ENCODE measurements around the gene GPN1. TPM values are rescaled to one million over a fixed set of nuclear protein-coding genes. Genes with fewer than 3 reads are reported as not detected.
"Not testable (repeated sequence)": the region's sequence is repeated elsewhere in the genome, so short reads cannot be mapped to it uniquely, and the experiment has no call there.

GPN1 gene
- total RNA-seq, 1 experiment from 2014 or later: 39.5 TPM

DNA sequence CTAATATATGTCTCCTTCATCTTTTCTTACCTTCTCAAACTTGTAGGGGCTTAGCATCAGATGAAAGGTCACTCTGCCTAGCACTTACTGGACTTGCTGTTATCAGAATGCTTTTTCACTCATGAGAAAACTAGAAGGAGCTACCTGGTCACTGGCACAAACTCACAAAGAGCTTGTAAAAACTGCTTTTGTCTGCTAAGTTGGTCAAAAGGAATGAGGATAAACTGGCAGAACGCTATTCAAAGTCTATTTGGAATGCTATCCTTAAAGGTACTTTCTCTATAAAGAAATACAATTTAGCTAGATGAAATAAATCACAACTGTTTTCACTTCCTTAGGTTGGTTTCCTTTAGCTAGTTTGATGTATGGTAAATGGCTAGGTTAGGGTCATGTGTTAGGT lies 2.5 kb upstream of the GPN1 start:
- not testable (repeated sequence) for DNase-seq (ENCODE audit: extremely low read depth, low read depth)

GRCh38 chr2:27626921-27627320 lies 1.9 kb upstream of the GPN1 start:
- DNase-seq (ENCODE audit: extremely low read depth, low read depth): not testable (repeated sequence)

DNA sequence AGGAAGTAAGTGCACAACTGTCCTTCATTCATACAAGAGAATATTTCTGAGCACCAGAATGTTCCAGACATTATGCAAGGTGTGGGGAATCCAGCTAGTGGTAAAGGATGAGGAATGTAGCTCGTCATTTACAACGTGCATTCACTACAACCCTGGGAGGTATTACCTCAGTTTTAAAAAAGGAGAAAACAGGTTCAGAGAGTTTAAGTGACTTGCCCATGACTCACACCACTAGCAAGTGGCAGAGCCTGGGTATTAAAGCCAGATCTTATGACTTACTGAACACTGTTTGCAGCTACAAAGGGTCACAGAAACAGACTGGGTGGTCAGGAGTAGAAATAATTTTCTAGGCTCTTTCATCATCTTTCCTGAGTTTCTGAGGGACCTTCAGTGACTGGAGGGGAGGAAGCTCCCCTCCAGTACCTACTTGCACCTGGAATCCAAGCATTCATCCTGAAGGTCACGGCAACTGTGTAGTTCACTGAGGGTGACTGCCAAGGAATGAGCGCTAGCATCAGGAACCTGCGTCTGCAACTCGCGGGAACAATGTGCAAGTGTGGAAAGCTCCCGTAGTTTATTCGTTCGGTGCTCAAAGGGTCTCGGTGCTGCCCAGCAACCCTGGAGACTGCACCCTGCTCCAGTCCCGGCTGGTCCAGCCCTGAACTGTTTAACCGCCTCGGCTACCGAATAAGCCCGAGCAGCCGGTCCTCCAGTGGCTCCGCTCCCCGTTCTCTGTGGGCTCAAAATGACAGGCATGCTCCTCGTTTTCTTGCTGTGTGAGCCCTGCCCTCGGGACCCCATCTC lies 685 bp upstream of the GPN1 start:
- DNase-seq (ENCODE audit: extremely low read depth, low read depth): no peak

DNA sequence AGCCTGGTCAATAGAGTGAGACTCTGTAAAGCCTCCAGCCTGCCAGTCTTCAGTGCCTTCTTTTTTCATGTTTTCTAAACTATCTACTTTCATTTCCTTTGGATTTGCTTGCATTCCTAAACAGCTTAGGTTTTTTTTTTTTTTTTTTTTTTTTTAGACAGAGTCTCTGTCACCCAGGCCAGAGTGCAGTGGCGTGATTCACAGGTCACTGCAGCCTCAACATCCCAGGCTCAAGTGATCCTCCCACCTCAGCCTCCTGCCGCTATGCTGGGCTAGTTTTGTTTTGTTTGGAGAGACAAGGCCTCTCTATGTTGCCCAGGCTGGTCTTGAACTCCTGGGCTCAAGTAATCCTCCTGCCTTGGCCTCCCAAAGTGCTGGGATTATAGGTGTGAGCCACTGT lies 1.4 kb downstream of the GPN1 start:
- not testable (repeated sequence) for DNase-seq (ENCODE audit: extremely low read depth, low read depth)

DNA sequence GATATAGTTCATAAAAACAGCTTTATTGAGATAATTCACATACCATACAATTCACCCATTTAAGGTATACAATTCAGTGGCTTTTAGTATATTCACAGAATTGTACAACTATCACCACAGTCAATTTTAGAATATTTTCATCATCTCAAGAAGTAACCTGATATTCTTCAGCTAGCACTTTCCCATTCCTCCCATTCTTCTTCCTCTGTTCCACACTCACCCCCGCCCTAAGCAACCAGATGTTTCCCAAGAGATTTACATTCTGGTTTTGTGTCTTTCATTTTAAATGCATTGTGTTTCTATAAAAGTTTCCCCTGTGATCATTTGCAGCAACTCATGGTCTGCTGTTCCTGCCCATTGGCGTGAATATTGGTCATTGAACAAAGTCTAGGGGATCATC lies 5.4 kb downstream of the GPN1 start:
- DNase-seq (ENCODE audit: extremely low read depth, low read depth): no peak

- no peak for DNase-seq (ENCODE audit: extremely low read depth, low read depth)
Measured at GRCh38 chr2:27636766-27637165, 7.9 kb downstream of the GPN1 start.

DNA sequence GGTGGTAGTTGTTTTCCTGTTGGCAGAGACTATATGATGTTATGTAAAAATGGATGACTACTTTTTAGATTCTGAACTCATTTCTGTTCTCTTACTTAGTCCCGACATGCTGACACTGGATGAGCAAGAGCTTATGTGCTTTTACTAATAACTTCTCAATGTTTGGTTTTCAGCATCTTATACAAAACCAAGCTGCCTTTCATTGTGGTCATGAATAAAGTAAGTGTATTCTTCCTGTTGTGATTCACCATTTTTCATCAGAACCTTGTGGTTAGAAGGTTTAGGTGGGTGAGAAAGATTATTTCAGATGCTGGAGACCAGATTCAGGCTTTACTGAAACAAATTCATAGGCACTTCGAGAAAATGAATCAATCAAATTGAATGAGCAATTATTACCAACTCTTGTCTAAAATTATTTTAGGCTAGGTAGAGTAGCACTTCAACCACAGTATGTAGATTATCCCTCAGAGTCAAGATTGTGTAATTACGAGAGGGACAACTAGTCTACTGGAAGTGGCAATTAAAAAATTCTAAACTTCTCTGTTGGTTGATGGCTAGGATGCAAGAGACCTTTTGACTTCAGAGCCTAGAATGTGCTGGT lies 9.3 kb downstream of the GPN1 start:
- no peak for DNase-seq (ENCODE audit: extremely low read depth, low read depth)

DNA sequence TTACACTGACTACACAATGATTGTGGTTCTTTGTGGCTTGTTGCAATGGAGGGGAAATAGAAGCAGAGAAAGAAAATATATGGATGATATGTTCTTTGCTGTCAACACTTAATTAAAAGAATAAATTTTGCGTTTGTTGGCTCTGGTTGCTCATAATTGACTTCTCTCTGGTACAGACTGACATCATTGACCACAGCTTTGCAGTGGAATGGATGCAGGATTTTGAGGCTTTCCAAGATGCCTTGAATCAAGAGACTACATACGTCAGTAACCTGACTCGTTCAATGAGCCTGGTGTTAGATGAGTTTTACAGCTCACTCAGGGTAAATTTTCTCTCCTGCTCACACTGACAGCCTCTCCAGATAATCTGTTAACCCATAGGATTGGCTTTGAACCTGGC lies 9.9 kb downstream of the GPN1 start:
- no peak for DNase-seq (ENCODE audit: extremely low read depth, low read depth)

GRCh38 chr2:27640722-27641245 lies 11.9 kb downstream of the GPN1 start:
- DNase-seq (ENCODE audit: extremely low read depth, low read depth): no peak

GRCh38 chr2:27645197-27645596 lies 16.3 kb downstream of the GPN1 start:
- DNase-seq (ENCODE audit: extremely low read depth, low read depth): no peak

- DNase-seq (ENCODE audit: extremely low read depth, low read depth): no peak
Measured at GRCh38 chr2:27647289-27647688, 18.4 kb downstream of the GPN1 start.

DNA sequence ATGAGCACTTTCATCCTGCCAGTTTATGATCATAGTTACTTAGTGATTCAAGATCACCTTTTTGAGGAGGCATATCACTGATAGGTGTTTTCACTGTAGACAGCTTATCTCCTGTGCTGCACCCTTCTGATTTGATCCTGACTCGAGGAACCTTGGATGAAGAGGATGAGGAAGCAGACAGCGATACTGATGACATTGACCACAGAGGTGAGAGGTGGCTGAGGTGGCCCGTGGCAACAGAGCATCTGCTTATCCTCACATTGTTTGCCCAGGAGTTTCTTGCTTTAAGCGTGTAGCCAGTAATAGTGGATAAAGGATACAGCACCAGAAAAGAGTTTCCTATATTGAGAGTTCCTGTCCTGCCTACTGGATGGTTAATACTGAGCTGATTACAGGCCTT lies 18.9 kb downstream of the GPN1 start:
- DNase-seq (ENCODE audit: extremely low read depth, low read depth): no peak

GRCh38 chr2:27651056-27651455 lies 22.2 kb downstream of the GPN1 start:
- no peak for DNase-seq (ENCODE audit: extremely low read depth, low read depth)

DNA sequence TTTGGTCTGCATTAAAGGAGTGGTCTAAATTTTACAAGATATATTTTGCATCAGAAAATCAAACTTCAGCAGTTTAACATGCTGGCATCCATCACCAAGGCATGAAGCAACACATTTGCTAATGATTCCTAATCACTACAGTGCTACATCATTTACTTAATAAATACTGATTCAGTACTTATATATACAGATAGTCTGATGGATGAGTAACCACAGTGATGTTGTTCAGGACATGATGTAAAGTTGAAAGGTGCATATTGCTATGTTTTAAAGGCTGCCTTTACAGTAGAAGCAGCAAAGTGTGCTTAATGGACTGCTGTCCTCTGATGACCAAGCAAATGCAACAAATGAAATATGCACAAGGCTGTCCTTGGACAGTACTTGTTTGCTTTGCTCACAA lies 23.5 kb downstream of the GPN1 start:
- no peak for DNase-seq (ENCODE audit: extremely low read depth, low read depth)

GRCh38 chr2:27652790-27653189 lies 23.9 kb downstream of the GPN1 start:
- DNase-seq (ENCODE audit: extremely low read depth, low read depth): no peak

- DNase-seq (ENCODE audit: extremely low read depth, low read depth): no peak
Measured at GRCh38 chr2:27653397-27653796, 24.5 kb downstream of the GPN1 start.

- no peak for DNase-seq (ENCODE audit: extremely low read depth, low read depth)
Measured at GRCh38 chr2:27655155-27655951, 26.5 kb downstream of the GPN1 start.

GRCh38 chr2:27661371-27661770 lies 32.5 kb downstream of the GPN1 start:
- no peak for DNase-seq (ENCODE audit: extremely low read depth, low read depth)

DNA sequence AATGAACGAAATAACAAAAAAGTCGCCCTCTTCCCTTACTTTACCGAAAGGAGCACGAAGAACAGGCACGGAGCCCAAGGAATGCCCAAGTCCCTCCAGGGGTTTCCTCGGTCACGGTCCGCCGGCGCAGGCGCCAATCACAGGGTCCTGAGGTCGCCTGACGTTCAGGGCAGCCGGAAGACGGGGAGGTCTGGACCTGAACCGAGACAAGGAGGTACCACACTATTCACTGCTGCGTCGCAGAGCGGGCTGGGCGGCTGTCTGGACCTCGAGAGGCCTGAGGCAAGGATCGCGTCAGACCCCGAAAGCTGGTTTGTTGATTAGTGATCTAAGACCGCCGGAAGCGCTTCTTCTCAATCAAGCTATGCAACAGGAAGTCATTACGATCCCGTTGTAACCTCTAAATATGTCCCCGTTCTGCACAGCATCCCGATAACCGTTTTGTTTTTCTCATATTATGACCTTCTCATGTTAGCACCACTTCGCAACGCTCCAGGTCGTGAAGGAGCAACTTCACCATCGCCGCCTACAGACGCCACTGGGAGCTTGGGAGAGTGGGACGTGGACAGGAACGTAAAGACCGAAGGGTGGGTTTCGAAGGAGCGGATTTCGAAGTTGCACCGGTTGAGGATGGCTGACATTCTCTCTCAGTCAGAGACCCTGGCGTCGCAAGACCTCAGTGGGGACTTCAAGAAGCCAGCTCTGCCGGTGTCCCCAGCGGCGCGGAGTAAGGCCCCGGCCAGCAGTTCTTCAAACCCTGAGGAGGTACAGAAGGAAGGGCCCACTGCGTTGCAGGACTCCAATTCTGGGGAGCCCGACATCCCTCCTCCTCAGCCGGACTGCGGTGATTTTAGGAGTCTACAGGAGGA lies 34.7 kb downstream of the GPN1 start, which contains the start of the genes SLC4A1AP and SUPT7L:
Gene SLC4A1AP, plus strand, starts transcription at position 605 of the 869 bp plus-strand sequence. Its CDS starts 26 bp downstream, at position 631.
Gene SUPT7L, minus strand, starts transcription at position 330 of the 869 bp plus-strand sequence. CDS start 1,422 bp downstream, outside the sequence.
- peak; percentile 75 for DNase-seq (ENCODE audit: extremely low read depth, low read depth)

- no peak for DNase-seq (ENCODE audit: extremely low read depth, low read depth)
Measured at GRCh38 chr2:27664154-27664574, 35.3 kb downstream of the GPN1 start.

Data from NCI-H460 (cell line).